ENCODE measurements around the gene TMCO4.

DNA sequence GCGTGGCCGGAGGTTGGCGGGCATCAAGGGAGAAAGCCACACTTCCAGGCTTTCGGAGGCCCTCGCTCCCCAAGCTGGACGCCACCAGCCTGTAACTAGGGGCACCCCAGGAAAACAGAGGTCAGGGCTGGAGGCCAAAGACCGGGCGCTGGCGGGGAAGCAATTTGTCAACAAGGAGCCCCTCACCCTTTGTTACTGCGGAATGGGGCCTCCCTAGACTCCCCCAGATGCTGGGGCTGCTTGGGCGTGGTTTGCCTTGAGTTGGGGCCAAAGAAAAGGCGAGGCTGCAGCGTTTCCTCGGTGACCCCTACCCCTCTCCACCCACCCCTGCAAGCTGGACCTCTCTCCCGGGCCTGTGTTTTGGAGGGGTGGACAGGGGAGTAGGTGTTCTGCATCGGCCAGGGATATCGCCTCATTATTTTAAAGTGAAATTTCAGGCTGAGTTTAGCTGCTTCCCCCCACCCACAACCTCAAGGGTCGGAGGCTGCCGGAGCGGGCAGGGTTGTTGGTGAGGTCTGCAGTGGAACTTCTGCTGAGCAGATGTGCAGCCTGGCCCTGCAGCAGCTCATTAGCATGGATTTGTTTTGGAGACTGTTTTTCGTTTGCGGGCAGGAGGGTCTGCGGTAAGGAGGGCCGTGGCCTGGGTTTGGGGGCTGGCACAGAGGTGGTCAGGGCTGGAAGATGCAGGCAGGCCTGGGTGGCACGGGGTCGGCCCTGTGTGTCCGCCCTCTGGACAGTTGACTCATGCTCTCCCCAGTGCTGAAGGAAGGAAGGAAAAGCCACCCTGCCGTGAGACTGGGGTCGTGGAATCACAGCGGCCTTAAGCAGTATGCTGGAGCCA is 154.1 kb downstream of the TMCO4 start:
- TF ChIP-seq, protein P1, sequence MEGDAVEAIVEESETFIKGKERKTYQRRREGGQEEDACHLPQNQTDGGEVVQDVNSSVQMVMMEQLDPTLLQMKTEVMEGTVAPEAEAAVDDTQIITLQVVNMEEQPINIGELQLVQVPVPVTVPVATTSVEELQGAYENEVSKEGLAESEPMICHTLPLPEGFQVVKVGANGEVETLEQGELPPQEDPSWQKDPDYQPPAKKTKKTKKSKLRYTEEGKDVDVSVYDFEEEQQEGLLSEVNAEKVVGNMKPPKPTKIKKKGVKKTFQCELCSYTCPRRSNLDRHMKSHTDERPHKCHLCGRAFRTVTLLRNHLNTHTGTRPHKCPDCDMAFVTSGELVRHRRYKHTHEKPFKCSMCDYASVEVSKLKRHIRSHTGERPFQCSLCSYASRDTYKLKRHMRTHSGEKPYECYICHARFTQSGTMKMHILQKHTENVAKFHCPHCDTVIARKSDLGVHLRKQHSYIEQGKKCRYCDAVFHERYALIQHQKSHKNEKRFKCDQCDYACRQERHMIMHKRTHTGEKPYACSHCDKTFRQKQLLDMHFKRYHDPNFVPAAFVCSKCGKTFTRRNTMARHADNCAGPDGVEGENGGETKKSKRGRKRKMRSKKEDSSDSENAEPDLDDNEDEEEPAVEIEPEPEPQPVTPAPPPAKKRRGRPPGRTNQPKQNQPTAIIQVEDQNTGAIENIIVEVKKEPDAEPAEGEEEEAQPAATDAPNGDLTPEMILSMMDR (conservative IDR thresholded peaks at IDR 0.05; ENCODE audit: low read depth, low read length), result no peak
- no peak for TF ChIP-seq POLR2A (IDR thresholded peaks at IDR 0.05; ENCODE audit: low read depth, low read length)
